AG09319 (cell line): ENCODE results near the gene PMFBP1.

Experiments used
- DNase-seq: peaks from one replicate; pipeline ENCODE4 v3.0.0-alpha.2; 2010; ENCODE audit warnings: low read depth; ENCODE audit errors: extremely low read depth
- TF ChIP-seq, protein P1 (sequence below): IDR thresholded peaks from 2 replicates; pipeline ENCODE4 v1.5.1; 2011; ENCODE audit warnings: low read depth, mild to moderate bottlenecking, inconsistent platforms, low read length, moderate library complexity

PMFBP1 gene

DNA sequence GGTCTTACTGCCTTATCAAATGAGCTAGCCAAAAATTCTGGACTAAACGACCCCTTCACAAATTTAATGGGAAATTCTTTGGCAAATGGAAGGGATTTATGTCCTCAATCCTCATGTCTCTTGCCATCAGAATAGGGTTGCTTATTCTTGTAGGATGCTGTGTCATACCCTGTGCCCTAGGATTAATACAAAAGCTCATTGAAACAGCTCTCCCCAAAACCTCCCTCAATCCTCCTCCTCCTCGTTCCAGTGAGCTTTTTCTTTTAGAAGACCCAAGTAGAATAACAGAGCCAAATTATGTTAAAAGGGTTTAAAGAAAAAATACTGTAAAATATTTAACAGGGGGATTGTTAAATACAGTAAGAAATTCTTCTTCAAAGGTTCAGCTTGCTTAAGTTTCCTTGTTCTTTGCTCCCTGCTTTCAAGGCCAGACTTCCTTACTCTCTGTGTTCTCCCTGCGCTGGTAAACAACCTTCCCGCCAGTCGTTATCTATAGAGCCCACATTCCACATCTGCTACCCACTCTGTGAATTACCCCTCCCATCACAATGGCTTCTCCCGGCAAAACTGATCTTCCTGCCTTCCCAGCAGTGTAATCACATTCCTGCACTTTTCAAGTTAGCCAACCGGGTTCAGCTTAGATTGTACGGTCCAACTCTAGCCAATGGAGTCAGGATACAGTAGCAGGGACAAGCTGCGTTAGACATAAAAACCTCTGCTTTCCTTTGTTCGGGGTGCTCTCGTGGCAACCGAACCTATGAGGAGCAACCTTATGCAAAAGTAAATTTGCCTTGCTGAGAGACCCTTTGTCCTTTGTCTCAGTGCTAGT lies 99.2 kb downstream of the PMFBP1 start:
- no peak for DNase-seq
- TF ChIP-seq, protein P1, sequence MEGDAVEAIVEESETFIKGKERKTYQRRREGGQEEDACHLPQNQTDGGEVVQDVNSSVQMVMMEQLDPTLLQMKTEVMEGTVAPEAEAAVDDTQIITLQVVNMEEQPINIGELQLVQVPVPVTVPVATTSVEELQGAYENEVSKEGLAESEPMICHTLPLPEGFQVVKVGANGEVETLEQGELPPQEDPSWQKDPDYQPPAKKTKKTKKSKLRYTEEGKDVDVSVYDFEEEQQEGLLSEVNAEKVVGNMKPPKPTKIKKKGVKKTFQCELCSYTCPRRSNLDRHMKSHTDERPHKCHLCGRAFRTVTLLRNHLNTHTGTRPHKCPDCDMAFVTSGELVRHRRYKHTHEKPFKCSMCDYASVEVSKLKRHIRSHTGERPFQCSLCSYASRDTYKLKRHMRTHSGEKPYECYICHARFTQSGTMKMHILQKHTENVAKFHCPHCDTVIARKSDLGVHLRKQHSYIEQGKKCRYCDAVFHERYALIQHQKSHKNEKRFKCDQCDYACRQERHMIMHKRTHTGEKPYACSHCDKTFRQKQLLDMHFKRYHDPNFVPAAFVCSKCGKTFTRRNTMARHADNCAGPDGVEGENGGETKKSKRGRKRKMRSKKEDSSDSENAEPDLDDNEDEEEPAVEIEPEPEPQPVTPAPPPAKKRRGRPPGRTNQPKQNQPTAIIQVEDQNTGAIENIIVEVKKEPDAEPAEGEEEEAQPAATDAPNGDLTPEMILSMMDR, result no peak
